Measurements from ENCODE around the gene TRAPPC12. TPM values are rescaled to one million over a fixed set of nuclear protein-coding genes. Genes with fewer than 3 reads are reported as not detected.

TRAPPC12 gene
- polyA plus RNA-seq, 1 donor from 2014 or later = 76.2 TPM

GRCh38 chr2:3504741-3505140 lies 125.2 kb downstream of the TRAPPC12 start:
- Histone ChIP-seq H3K9ac (ENCODE audit: low read length) (no peak overlapping the region), H2AFZ (ENCODE audit: low read depth, low read length) (no peak overlapping the region), H3K4me2 (ENCODE audit: low read length) (no peak overlapping the region), H3K36me3 (ENCODE audit: insufficient read depth, low read length) (no peaks in the 10 kb centered on the region), H4K20me1 (ENCODE audit: insufficient read depth) (no peaks in the 10 kb centered on the region), H3K4me3 (ENCODE audit: low read length) (no peak overlapping the region), H3K9me3 (ENCODE audit: low read length) (no peaks in the 10 kb centered on the region), H3F3A (ENCODE audit: insufficient read depth, low read length, poor library complexity, severe bottlenecking) (no peaks in the 10 kb centered on the region), H3K79me2 (replicated peaks; ENCODE audit: insufficient read depth, low read length) (no peaks in the 10 kb centered on the region), H3K9me2 (ENCODE audit: insufficient read depth, low read length) (no peaks in the 10 kb centered on the region), H3K27ac (ENCODE audit: low read length) (no peak overlapping the region), H3K27me3 (ENCODE audit: insufficient read depth, low read depth, low read length) (no peaks in the 10 kb centered on the region)
- TF ChIP-seq CTCF (IDR thresholded peaks at IDR 0.05; ENCODE audit: poor library complexity, severe bottlenecking) (no peak), REST (IDR thresholded peaks at IDR 0.05; ENCODE audit: borderline replicate concordance) (no peak), EZH2 (IDR thresholded peaks at IDR 0.05; ENCODE audit: borderline replicate concordance, insufficient read depth, low read length, poor library complexity, severe bottlenecking) (no peak), EP300 (conservative IDR thresholded peaks at IDR 0.05; ENCODE audit: poor library complexity, severe bottlenecking) (no peak), MXI1 (conservative IDR thresholded peaks at IDR 0.05; ENCODE audit: poor library complexity, severe bottlenecking) (no peak), SMC3 (conservative IDR thresholded peaks at IDR 0.05; ENCODE audit: poor library complexity) (no peak), RAD21 (conservative IDR thresholded peaks at IDR 0.05) (no peak), POLR2AphosphoS5 (IDR thresholded peaks at IDR 0.05) (no peak), TAF1 (IDR thresholded peaks at IDR 0.05; ENCODE audit: low read depth) (no peak)

- H3F3A ChIP-seq (ENCODE audit: insufficient read depth, low read length, poor library complexity, severe bottlenecking) = no peaks in the 10 kb centered on the region
Observed at GRCh38 chr2:3505771-3506170, 126.3 kb downstream of the TRAPPC12 start.

More at GRCh38 chr2:3505771-3506170, 126.3 kb downstream of the TRAPPC12 start:
- Histone ChIP-seq H3K9me2 (ENCODE audit: insufficient read depth, low read length) (no peaks in the 10 kb centered on the region), H4K20me1 (ENCODE audit: insufficient read depth) (no peaks in the 10 kb centered on the region), H3K27me3 (ENCODE audit: insufficient read depth, low read depth, low read length) (no peaks in the 10 kb centered on the region), H3K79me2 (replicated peaks; ENCODE audit: insufficient read depth, low read length) (no peaks in the 10 kb centered on the region), H2AFZ (ENCODE audit: low read depth, low read length) (no peak overlapping the region), H3K36me3 (ENCODE audit: insufficient read depth, low read length) (no peaks in the 10 kb centered on the region), H3K9ac (ENCODE audit: low read length) (no peak overlapping the region), H3K4me2 (ENCODE audit: low read length) (no peak overlapping the region), H3K27ac (ENCODE audit: low read length) (no peak overlapping the region), H3K9me3 (ENCODE audit: low read length) (no peaks in the 10 kb centered on the region), H3K4me3 (ENCODE audit: low read length) (no peak overlapping the region)
- TF ChIP-seq RAD21 (conservative IDR thresholded peaks at IDR 0.05) (no peak), TAF1 (IDR thresholded peaks at IDR 0.05; ENCODE audit: low read depth) (no peak), MXI1 (conservative IDR thresholded peaks at IDR 0.05; ENCODE audit: poor library complexity, severe bottlenecking) (no peak), SMC3 (conservative IDR thresholded peaks at IDR 0.05; ENCODE audit: poor library complexity) (no peak), CTCF (IDR thresholded peaks at IDR 0.05; ENCODE audit: poor library complexity, severe bottlenecking) (no peak), EP300 (conservative IDR thresholded peaks at IDR 0.05; ENCODE audit: poor library complexity, severe bottlenecking) (no peak), POLR2AphosphoS5 (IDR thresholded peaks at IDR 0.05) (no peak), EZH2 (IDR thresholded peaks at IDR 0.05; ENCODE audit: borderline replicate concordance, insufficient read depth, low read length, poor library complexity, severe bottlenecking) (no peak)
